ENCODE measurements around the gene NTN1.

The NTN1 gene

GRCh38 chr17:9169116-9169515 is 147.8 kb downstream of the NTN1 start:
- no peak for DNase-seq

GRCh38 chr17:9170336-9170735 is 149.0 kb downstream of the NTN1 start:
- no peak for DNase-seq

- no peak for DNase-seq
These were observed 149.5 kb downstream of the NTN1 start for GRCh38 chr17:9170853-9171252.

GRCh38 chr17:9173386-9173983 is 152.2 kb downstream of the NTN1 start:
- DNase-seq, result no peak

GRCh38 chr17:9174312-9174711 is 153.0 kb downstream of the NTN1 start:
- no peak for DNase-seq

- DNase-seq, result no peak
These were observed 153.7 kb downstream of the NTN1 start for GRCh38 chr17:9174779-9175574.

DNA sequence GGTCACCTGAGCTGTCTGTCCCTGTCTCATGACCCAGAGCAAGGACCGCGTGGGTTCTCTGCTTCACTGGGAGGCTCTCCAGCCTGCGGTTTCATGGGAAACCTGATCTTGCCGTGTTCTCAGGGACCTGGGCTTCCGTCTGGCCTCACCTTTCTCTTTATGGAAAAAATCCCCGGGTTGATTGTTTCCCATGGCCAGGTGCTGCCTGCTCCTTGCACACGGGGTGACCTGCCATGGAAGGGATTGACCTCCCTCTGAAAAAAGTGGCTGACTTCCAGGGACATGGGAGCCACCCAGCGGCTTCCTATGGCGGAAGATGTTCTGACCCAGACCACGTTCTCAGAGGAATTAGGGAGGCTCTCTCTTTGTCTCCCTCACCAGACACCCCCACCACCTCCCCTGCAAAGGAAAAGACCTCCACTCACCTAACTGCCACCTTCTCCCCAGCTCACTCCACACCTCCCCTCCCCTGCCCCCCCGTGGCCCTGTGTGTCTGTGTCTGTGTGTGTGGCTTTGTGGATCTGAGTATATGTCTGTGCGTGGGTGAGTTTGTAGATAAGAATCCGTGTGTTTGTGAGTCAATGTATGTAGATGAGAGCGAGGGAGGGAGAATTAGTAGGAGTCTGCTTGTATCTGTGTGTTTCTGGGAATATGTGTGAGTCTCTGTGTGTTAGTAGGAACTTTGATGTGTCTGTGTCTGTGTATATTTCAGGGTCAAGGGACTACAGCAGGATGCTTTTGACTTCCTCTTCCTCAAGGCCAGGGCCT is 154.6 kb downstream of the NTN1 start:
- DNase-seq, result no peak

DNA sequence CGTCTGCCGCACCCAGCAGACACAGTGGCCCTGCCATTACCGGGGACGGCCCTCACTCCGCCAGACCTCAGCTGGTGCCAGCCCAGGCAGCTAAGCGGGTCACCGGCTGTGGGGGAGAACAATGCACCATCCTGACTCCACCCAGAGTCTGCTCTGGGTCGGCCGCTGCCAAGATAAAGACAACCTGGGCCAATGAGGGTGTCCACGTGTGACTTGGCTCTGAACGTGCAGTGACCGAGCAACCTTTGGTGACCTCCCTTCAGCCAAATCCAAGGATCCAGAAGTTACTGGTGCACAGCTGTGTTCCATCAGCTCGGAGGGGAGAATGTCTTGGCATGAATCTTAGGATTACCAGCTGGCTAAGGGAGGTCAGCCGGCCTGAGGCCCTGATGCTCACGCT is 155.9 kb downstream of the NTN1 start:
- no peak for DNase-seq

DNA sequence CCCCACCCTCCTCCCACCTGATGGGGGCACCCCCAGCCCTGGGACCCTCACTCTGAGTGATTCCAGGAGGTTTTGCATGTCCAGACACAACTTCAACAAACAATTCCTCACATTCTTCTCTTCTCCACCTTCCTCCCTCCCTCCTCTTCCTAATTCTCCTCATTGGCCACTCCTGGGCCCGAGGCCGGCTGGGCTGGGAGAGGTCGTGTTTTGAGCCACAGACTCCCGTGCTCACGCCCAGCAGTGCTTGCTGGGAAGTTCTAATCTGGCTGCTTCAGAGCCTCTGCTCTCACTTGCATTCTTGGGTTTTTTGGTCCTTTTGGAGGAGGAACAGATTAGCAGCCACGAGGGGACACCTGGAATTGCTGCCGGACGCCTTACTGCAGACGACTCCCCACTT is 157.0 kb downstream of the NTN1 start:
- no peak for DNase-seq

DNA sequence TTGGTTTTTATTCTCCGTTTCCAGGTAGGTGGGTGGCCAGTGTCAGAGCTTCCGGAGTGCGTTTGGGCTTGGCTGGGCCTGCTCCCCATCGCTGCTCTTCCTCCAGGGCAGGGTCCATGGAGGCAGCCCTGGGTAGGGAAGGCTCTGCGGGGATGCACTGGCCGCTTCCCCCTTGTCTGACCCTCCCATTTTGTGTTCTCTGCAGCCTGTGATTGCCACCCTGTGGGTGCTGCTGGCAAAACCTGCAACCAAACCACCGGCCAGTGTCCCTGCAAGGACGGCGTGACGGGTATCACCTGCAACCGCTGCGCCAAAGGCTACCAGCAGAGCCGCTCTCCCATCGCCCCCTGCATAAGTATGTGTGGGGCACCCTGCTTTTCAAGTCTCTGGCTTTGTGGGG is 158.3 kb downstream of the NTN1 start:
- no peak for DNase-seq

DNA sequence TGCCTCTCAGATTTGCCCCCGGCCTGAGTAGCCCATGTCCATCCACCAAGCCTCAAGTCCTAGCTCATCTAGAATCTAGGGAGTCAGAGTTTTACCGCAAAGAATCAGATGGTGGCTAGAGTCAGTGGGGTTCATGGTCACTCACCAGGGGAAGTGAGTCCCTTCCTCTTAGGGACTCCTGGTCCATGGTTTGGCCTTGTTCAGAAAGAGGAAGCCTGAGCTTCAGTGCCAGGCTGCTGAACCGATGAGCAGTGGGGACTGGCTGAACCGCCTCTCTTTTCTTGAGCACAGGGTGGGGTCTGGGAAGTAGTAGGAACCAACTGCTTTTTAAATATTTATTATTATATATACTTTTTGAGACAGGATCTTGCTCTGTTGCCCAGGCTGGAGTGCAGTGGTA is 160.3 kb downstream of the NTN1 start:
- DNase-seq, result no peak

GRCh38 chr17:9183306-9183705 is 162.0 kb downstream of the NTN1 start:
- DNase-seq, result no peak

DNA sequence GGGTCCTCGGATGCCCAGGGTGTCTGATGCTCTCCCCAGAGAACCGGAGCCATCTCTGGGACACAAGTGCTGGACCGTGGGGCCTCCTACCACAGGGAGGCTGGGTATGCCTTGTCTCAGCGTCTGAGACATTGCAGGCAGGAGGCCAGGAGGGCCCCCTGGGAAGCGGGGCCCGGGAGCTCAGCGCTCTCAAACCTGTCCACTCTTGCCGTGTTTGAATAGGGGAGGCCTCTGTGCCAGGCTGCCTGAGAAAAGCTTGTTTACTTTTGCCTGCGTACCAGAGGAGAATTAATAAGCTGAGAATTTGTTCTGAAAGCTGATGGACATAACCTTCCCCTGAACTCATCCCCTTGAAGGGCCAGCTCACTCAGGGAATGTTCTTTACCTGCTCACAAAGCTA is 163.8 kb downstream of the NTN1 start:
- no peak for DNase-seq

GRCh38 chr17:9185688-9186284 is 164.5 kb downstream of the NTN1 start:
- no peak for DNase-seq

DNA sequence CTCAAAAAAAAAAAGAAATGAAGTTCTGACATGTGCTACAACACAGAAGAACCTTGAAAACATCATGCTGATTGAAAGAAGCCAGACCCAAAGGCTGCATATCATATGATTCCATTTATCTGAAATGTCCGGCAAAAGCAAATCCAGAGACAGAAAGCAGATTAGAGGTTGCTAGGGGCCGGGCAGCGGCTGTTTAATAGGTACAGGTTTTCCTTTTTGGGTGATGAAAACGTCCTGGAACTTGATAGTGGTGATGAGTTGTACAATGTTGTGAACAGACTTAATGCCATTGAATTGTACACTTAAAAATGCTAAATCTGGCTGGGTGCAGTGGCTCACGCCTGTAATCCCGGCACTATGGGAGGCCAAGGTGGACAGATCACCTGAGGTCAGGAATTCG is 166.5 kb downstream of the NTN1 start:
- no peak for DNase-seq

GRCh38 chr17:9188367-9188766 is 167.1 kb downstream of the NTN1 start:
- no peak for DNase-seq

- no peak for DNase-seq
These were observed 168.6 kb downstream of the NTN1 start for GRCh38 chr17:9189870-9190269.

- DNase-seq, result no peak
These were observed 170.7 kb downstream of the NTN1 start for GRCh38 chr17:9192010-9192409.

DNA sequence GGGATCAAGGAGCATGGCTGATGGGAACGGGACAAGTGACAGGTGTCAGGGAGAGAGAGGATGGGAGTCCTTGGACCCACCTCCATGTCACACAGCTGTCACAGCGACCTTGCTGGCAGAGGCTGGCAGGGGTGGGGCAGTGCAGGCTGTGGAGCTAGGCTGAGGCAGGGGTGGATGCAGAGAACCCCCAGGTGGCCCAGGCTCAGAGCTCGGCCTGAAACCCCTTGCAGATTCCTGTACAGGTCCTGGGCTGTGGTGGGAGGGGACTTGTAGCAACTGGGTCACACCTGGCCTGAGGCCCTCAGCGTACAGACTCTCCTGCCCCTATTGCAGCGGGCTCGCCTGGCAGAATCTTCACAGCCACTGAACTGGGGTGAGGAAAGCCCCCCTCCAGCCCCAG is 174.1 kb downstream of the NTN1 start:
- no peak for DNase-seq

DNA sequence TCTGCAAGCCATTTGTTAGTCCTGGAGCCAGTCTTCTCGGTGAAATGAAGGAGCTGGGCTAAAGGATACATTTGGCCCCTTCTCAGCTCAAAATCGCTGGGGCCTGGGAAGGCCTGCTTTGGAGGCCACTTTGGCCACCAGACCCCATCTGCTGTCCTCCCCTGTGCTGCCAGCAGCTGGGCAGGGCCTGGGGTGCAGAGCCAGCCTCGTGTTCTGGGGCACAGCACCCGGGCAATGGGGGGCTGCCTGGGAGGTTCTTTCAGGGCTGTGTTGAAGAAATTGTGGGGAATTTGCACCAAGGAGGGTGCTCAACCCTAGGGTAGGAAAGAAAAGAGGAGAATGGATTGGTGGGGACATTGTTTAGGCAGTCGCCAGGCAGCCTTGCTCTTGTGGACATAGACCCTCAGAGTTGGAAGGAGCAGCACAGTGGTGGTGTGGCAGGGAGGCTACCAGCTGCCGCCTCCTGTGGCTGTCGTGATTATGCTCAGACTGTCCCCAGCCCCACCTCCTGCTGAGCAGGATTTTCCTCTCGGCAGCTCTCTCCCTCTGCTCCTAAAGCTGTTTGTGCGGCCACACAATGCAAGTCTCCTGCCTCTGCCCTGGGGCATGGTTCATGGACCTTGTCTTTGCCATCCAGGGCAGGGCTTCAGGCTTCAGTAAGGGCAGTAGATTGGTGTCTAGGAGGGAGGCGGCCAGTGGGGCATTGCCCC is 174.8 kb downstream of the NTN1 start:
- DNase-seq, result no peak

GRCh38 chr17:9199571-9200551 is 178.6 kb downstream of the NTN1 start:
- no peak for DNase-seq
